ENCODE data around the gene RUVBL2.

The RUVBL2 gene

DNA sequence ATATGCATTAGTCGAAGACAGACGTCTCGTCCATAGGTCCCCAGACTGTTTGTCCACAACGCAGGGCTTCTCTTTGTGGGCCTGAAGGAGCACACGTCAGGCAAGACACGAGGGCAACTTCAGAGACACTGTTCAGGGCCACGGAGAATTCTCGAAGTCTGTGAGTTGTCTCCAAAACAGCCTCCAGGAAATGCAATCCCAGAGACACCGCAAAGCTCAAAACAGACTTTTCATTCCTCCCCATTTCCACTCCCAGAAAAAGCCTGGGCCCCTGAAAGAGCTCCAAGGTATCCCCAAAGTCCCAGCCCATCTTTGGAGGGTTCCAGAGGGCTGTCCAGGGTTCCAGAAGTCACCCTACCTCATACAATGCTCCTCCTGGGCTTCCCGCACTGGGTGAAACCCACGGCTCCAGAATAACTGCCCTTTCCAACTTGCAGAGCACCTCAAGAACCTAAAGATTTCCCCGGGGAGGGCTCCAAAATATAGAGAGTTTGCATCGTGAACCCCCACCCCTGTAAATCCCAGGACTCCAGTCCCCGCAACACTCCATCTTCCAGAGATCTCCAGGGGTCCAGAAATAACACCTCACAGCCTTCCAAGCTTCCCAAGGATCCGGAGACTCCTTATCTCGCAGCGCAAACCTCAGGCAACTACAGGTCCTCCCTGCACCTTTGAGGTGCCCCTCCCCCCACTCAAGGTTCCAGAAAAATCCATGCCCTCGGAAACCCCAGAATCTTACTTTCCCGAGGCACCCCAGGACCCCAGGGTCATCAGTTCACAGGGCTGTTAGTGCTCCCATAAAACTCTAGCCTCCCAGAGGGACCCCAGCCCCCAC is 29.3 kb upstream of the RUVBL2 start:
- DNase-seq: no peak

DNA sequence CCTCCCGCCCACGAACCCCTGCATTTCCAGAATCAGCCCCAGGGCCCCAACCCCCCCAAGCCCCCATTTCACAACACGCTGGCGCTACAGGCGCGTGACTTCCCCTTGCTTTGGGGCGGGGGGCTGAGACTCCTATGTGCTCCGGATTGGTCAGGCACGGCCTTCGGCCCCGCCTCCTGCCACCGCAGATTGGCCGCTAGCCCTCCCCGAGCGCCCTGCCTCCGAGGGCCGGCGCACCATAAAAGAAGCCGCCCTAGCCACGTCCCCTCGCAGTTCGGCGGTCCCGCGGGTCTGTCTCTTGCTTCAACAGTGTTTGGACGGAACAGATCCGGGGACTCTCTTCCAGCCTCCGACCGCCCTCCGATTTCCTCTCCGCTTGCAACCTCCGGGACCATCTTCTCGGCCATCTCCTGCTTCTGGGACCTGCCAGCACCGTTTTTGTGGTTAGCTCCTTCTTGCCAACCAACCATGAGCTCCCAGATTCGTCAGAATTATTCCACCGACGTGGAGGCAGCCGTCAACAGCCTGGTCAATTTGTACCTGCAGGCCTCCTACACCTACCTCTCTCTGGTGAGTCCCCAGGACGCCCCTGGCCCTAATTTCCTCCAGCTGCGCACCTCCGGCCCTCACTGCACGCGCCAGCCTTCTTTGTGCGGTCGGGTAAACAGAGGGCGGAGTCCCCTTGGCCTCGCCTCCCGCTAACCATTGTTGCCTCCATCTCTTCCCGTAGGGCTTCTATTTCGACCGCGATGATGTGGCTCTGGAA is 28.5 kb upstream of the RUVBL2 start, which contains the start of gene FTL:
FTL (plus strand) TSS at position 270 of the 766 bp plus-strand sequence; CDS start at position 469, 199 bp downstream.
- DNase-seq: peak; percentile 59 to 84

DNA sequence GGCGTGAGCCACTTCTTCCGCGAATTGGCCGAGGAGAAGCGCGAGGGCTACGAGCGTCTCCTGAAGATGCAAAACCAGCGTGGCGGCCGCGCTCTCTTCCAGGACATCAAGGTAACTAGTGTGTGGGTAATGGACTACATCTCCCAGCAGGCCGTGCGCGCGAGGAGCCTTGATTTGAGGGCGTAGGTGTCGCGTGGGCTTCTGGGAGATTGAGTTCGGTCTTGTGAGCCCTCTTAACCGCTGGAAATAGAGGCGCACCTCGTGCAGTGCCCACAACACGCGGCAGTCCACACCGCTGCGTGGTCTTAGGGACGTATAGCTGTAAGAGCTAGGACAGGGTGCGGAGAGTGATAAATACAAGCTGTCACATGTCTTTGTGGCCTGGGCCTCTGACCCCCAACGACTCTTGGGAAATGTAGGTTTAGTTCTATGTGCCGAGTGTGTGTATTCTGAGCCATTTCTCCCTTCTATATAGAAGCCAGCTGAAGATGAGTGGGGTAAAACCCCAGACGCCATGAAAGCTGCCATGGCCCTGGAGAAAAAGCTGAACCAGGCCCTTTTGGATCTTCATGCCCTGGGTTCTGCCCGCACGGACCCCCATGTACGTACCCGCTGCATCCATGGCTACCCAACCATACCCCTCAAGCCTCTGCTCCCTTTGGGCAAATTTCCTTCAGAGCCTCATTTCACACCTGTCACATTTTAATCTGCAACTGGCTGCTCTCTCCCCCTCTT is 27.7 kb upstream of the RUVBL2 start:
- DNase-seq: peak; percentile 38 to 77

DNA sequence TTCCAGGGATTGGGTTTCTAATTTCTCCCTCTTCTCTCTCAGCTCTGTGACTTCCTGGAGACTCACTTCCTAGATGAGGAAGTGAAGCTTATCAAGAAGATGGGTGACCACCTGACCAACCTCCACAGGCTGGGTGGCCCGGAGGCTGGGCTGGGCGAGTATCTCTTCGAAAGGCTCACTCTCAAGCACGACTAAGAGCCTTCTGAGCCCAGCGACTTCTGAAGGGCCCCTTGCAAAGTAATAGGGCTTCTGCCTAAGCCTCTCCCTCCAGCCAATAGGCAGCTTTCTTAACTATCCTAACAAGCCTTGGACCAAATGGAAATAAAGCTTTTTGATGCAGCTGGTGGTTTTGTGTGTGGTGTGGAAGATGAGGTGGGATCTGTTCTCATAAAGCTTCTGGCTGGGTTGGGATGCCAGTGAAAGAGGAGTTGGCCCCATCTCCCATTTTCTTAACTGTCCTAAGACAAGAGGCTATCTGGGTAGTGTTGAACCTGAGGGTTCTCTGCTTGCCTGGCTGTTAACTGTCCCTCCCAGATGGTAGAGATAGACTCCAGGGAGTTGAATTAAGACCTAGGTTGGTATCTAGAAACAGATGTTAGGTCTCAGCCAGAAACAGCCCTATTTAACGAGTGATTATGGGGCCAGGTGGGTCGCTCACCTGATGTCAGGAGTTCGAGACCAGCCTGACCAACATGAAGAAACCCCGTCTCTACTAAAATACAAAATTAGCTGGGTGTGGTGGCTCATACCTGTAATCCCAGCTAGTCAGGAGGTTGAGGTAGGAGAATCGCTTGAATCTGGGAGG is 26.9 kb upstream of the RUVBL2 start:
- DNase-seq: no peak

DNA sequence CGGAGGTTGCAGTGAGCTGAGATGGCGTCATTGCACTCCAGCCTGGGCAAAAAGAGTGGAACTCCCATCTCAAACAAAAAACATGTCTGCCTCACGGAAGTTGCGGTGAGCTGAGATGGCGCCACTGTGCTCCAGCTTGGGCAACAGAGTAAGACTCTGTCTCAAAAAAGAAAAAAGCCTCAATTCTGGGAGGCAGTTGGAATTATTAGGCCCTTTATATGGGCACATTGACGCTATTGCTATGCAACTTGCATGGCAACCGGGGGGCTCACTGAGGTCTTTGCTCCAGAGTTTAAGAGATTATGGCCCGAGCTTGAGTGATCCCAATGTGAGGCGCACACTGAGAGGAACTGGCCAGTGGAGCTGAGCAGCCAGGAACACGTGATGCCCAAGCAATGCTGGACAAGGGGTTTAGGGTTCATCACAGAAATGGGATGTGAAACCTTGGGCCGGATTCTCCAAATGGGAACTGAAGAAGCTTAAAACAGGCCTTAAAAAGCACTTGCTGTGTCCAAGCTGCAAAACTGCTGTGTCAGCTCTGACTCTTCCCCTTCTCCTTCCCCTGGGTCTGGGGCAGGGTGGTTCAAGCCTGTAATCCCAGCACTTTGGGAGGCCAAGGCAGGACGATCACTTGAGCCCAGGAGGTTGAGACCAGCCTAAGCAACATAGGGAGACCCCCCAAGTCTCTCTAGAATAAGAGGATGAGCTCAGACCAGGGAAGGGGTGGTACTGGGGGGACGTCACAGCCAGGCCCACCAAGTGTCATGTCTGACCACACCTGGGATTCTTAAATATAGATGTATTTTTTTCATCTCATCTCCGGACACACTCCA is 26.1 kb upstream of the RUVBL2 start:
- DNase-seq: no peak

DNA sequence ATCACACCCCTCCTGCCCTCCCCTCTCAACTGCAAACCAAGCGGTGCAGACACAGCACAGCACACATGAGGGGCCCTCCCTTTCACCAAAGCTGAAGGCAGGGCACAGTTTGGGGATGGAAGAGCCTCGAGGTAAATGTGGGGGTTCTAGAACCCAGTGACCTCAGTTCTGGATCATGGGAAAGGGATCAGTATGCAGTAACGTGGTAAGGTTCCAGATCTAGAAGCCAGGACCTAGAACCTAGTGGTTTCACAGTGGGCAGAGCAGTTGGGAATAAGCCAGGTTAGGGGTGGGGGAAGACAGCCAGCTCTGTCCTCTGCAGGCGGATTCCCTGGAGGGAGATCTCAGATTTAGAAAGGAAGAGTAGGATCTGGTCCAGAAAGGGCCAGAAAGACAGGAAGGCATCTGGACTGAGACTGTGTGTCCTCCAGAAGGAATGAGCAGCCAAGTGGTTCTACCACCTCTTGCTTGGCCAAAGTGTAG is 25.5 kb upstream of the RUVBL2 start:
- DNase-seq: no peak

DNA sequence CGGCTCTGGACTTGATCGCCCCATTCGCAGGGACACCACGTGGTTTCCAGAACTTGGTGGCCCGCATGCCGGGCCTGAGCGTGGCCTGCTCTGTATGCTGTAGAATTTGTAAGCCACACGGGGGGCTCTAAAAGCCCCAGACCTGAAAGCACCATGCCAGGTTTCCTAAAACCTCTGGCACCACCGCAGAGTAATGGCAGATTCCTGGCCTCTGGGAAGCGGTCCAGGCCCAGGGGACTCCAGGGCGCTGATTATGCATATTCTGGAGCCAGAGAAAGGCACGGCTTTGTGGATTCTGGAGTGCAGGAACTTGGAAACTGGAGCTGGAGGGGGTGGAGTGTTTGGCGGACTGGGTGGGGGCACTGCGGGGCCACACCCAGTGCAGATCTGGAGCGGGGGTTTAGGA is 24.9 kb upstream of the RUVBL2 start:
- no peak for DNase-seq

DNA sequence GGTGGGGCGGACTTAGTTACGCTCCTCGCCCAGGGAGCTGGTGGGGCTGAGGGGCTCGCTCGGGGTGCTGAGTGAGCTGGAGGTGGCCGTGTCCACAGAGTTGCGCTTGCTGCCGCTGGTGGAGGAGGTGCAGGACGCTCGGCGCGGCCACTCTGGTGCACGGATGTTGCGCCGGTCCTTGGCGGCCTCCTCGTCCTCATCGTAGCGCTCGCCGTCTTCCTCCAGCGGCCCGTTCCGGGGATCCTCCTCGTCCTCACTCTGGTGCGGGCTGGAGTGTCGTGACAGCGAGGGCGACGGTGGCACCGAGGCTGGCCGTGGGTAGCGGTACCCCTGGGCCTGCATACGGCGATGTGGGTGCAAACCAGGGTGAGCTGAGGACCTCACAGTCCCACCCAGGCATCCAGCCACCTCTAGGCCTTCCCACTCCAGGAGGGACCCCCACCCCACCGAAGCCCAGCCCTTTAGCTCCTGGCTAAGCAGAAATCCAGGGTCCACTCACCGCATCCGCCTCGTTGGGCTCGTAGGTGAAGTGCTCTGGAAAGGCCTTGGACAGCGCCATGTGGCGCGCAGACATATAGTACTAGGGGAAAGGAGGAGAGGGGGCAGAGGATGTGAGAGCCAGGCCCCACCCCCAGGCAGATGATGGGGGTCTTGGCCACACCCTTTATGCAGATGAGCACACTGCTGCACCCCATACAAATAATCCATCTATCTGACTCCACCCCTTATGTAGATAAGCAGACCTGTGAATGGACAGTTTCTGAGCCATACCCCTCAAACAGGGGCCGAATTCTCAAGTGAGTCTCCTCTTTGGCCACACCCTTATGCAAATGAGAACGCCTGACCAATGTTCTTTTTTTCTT is 24.2 kb upstream of the RUVBL2 start:
- peak in 1 of 2 experiments; percentile 6 for DNase-seq

DNA sequence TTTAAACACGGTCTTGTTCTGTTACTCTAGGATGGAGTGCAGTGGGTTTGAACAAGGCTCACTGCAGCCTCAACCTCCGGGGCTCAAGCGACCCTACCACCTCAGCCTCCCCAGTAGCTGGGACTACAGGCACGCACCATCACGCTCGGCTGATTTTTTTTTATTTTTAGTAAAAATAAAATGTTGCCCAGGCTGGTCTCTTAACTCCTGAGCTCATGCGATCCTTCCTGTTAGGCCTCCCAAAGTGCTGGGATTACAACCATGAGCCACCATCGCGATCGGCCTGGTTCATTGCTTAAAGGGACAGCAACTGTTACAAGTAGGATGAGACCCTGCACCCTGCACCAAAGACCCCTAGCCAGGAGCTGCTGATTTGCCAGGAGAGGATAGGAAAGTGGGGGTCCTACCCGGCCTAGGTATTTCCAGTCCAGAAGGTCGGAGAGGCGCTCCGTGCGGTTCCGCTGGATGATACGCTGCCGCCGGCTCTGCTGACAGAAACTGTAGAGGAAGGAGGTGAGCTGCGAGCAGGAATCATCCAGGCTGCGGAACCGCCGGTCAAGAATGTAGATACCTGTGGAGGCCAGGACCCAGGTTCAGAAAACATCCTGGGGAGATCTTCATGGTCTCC is 23.4 kb upstream of the RUVBL2 start:
- no peak for DNase-seq

DNA sequence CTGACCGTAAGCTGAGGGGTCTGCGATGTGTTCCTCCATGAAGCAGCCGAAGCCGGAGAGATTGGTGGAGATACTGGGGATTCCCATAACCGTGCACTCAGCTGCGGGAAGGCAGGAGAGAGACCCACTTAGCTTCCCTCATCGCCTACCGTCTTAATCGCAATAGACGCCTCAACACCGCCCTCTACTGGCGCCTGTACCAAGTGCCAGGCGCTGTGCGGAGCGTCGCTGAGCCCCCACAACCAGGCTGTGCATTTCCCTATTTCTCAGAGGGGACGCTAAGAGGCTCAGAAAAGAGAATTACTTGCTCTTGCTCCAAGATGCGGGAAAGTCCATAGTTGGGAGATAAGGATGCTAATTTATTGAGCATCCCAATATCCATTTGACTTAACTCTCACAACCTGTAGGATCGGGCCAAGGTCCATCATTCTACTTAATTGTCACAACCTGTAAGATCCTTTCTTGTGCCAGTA is 22.7 kb upstream of the RUVBL2 start:
- DNase-seq: peak in 1 of 2 experiments; percentile 20

DNA sequence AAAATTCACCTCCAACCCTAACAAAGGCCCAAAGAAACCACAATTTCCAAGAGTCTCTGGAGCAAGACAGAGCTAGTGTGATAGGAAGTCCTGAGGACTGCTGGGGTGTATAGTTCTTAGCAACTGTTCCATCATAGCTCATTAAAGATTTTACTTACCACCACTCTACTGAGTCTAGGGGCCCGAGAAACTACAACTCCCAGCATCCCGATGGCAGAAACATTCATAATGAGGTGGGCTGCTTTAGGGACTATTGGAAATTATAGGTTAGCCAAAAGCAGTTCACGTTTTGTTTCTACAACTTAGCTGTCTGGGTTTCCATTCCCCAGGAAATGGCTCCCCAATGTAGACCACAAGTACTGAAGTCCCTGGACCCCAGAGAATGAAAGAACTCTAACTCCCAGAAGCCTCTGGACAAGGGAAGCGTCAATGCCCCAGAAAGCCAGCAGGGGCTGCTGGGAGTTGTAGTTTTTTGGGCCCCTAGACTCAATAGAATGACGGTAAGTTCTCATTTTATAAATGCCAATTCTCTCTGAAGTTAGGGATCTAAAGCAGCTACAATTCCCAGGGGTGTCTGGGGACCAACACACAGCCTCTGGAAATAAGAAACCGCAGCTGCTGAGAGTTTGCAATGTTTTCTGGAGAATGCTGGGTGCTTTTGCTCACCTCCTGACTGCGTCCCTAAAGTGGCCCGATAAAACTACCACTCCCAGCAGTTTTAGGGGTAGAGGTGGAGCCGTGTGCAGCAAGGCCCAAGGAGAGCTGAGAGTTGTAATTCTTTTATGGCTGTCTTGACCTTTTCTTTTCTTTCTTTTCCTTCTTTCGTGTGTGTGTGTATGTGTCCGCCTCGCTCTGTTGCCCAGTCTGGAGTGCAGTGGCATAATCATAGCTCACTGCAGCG is 17.5 kb upstream of the RUVBL2 start:
- DNase-seq: peak in 1 of 2 experiments; percentile 12

DNA sequence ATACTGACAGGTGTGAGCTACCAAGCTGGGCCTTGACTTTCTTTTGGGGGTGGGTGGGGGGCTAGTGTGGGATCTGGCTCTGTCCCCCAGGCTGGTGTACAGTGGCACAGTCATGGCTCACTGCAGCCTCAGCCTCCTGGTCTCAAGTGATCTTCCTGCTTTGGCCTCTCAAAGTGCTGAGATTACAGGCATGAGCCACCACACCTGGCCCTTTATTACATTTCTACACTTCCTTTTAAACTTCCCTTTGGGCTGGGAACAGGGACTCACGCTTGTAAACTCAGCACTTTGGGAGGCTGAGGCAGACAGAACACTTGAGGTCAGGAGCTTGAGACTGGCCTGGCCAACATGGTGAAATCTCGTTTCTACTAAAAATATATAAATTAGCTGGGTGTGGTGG is 16.6 kb upstream of the RUVBL2 start:
- DNase-seq: no peak

DNA sequence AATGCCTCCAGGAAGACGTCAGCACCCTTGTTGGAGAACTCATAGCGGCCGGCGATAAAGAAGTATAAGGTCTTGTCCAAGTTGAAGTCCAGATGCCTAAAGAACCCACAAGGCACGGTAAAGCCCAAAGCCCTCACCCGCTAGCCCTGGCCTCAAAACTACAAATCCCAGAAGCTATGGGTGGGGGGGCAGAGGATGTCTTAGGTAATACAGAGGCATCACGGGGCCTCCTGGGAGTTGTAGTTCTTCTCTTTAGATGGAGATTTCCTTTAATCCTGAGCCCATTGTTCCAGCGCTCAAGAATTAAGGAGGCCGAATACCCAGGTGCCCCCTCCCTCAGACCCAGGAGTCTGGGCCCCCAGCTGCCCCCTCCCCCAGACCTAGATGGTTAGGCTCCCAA is 11.4 kb upstream of the RUVBL2 start:
- peak in 1 of 2 experiments; percentile 9 for DNase-seq

DNA sequence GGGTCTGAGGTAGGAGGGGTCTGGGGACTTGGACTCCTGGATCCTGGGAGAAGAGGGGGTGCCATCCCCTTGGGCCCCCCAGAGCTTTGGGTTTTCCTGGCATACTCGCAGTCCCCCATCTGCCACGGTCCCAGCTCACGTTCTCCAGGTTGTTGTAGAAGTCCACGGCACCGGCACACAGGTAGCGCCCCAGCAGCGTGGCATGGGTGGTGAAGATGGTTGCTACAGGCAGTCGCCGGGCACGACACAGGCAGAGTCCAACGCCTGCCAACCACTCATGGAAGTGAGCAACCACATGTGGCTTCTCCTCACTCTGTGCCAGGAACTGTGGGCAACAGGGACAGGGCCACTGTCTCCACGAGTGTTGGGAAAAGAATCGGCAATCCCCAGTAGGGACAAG is 8.0 kb upstream of the RUVBL2 start:
- no peak for DNase-seq

DNA sequence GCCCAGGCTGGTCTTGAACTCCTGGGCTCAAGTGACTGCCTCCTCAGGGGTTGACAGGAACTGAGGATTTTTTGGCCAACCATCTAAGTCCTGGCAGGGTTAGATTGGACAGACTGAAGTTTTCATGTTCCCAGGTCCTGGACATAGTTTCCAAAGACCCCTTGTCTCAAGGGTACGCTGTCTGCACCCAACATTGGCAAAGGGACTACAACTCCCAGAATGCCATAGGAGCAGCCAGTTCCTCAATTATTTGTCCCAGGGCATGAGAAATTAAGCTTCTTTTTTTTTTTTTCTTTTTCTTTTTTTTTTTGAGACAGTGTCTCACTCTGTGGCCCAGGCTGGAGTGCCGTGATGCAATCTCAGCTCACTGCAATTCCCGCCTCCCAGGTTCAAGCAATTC is 7.5 kb upstream of the RUVBL2 start:
- no peak for DNase-seq

DNA sequence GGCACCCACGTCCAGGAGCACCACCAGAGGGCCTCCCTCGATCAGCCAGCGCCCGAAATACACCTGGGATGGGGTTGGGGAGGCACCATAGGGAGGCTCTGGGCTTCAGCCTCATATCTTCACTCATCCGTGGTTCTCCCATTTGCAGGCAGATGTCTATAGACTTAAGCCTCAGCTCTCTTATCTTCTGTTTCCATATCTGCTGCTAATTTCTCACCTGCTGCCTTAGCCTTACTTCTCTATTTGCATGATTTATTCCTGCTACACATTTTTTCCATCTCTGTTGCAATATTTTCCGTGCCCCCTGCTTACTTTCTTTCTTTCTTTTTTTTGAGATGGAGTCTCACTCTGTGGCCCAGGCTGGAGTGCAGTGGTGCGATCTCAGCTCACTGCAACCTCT is 6.4 kb upstream of the RUVBL2 start:
- DNase-seq: no peak

DNA sequence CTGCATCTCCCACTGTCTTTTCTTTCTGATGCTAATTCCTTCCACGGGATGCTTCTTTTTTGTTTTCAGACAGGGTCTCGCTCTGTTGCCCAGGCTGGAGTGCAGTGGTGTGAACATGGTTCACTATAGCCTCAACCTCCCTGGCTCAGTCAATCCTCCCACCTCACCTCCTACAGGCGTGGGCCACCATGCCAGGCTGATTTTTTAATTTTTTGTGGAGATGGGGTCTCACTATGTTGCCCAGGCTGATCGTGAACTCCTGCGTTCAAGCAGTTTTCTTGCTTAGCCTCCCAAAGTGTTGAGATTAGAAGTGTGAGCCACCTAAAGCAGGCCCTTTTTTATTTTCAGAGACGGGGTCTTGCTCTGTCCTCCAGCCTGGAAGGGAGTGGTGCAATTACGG is 5.4 kb upstream of the RUVBL2 start:
- DNase-seq: no peak

DNA sequence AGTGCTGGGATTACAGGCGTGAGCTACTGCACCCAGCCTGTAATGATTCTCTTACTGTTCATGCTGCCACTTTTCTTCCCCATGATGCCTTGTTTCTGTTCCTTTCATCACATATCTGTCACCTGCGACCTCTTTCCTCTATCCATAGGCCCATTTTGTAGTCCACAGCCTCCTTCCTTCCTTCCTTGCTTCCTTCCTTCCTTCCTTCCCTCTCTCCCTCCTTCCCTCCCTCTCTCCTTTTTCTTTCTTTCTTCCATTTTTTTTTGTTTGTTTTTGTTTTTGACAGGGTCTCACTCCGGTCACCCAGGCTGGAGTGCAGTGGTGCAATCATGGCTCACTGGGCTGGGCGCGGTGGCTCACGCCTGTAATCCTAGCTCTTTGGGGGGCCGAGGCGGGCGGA is 4.8 kb upstream of the RUVBL2 start:
- DNase-seq: no peak
